Thyroid gland (tissue), 4 donors: Measurements from ENCODE around the gene MIAT.

ENCODE experiments used
- CTCF ChIP-seq, 6 experiments: fragments of 200-600 bp in 3 of 6; fragments of 450-650 bp in 3 of 6; sonication (generic) in 3 of 6; IDR thresholded peaks; one replicate each; pipeline ENCODE4 v1.5.1; 2016 to 2019; ENCODE audit warnings: antibody characterized with exemption in 6 of 6, mild to moderate bottlenecking in 2 of 6, inconsistent platforms in 1 of 6, moderate library complexity in 1 of 6
- POLR2A ChIP-seq, 2 donors: fragments of 450-650 bp; IDR thresholded peaks; one replicate each; pipeline ENCODE4 v1.6.1; 2017; ENCODE audit warnings: antibody characterized with exemption in 2 of 2, mild to moderate bottlenecking in 2 of 2, moderate library complexity in 1 of 2

GRCh38 chr22:26722159-26722558 lies 64.8 kb downstream of the MIAT start:
- no peak for TF ChIP-seq CTCF (IDR thresholded peaks at IDR 0.05)
- no peak for TF ChIP-seq POLR2A (IDR thresholded peaks at IDR 0.05)
